ENCODE data around the gene FAAH. TPM values are rescaled to one million over a fixed set of nuclear protein-coding genes. Genes with fewer than 3 reads are reported as not detected.
A peak's percentile ranks its signal among the peaks of the same experiment; 100 is the strongest.

The FAAH gene
- total and polyA plus RNA-seq, 2 of the 13 experiments (the other 11 are each of a cell fraction or from before 2014, with no cell fraction given) = 5.4 to 11.0 TPM

DNA sequence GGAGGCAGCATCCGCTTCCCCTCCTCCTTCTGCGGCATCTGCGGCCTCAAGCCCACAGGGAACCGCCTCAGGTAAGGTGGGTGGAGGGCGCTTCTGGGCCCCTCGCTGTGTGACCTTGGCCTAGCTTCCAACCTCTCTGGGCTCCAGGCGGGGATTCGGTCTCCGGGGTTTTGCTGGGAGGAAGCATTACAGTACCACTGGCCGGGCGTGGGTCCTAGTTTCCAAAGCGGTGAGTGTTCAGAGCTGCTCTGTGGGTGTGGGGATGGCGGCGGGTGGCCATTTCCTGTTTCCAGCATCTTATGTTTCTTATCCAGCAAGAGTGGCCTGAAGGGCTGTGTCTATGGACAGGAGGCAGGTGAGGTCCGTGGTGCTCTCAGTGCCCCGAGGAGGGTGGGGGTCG is 11.6 kb downstream of the FAAH start:
- ChIA-PET POLR2A (no interaction called here), CTCF (ENCODE audit: low intra/inter-chr PET ratio, low total read pairs) (interaction anchor here (1.1 kb wide), 1 partner anchor 121 kb away, joined by 3 read pairs; no protein-coding TSS in a partner anchor)
- Histone ChIP-seq H3K27ac (ENCODE audit: extremely low read length, insufficient read depth, low read length) (no peak overlapping the region), H3K9me3 (ENCODE audit: low read length) (no peaks in the 10 kb centered on the region), H2AFZ (ENCODE audit: low read length) (no peak overlapping the region), H3K9ac (ENCODE audit: insufficient read depth, low read depth, low read length) (no peak overlapping the region), H3K4me3 (replicated peaks in 1 of 3; ENCODE audit: insufficient read depth in 1 of 3, low read depth in 2 of 3, low read length in 3 of 3) (no peak overlapping the region), H3K27me3 (ENCODE audit: control insufficient read depth in 1 of 2, insufficient read depth in 2 of 2, low read length in 2 of 2) (no peaks in the 10 kb centered on the region), H3K4me1 (ENCODE audit: insufficient read depth, low read length) (peaks cover 12% of the 10 kb centered on the region), H3K36me3 (replicated peaks in 1 of 2; ENCODE audit: control insufficient read depth in 1 of 2, insufficient read depth in 2 of 2, low read length in 2 of 2) (peaks cover 0 to 1% of the 10 kb centered on the region in 2 experiments; a peak in 1 of 5 replicates), H3K79me2 (ENCODE audit: insufficient read depth, low read length) (no peaks in the 10 kb centered on the region), H4K20me1 (ENCODE audit: insufficient read depth, low read length) (no peaks in the 10 kb centered on the region), H3K4me2 (ENCODE audit: low read depth, low read length) (no peak overlapping the region)
- 100% methylated on average over 9 of the region's 17 CpGs for WGBS (ENCODE audit: low lambda C conversion rate)
- BruUV-seq (replicated peaks) = no TSS peak
- no peak for DNase-seq (ENCODE audit: low spot score)
- no peak for ATAC-seq
- TF ChIP-seq ZNF768 (CRISPR knock-in tag; IDR thresholded peaks at IDR 0.05) (peak; percentile 82; the same call in 1 of the 2 replicates), SALL2 (CRISPR knock-in tag; IDR thresholded peaks at IDR 0.05) (no peak)
- TF ChIP-seq, protein P1, sequence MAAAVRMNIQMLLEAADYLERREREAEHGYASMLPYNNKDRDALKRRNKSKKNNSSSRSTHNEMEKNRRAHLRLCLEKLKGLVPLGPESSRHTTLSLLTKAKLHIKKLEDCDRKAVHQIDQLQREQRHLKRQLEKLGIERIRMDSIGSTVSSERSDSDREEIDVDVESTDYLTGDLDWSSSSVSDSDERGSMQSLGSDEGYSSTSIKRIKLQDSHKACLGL (CRISPR knock-in tag; IDR thresholded peaks at IDR 0.05) = 0 out of 2 replicates have a peak, but pooled peaks have one; percentile 8
- TF ChIP-seq, protein P2, sequence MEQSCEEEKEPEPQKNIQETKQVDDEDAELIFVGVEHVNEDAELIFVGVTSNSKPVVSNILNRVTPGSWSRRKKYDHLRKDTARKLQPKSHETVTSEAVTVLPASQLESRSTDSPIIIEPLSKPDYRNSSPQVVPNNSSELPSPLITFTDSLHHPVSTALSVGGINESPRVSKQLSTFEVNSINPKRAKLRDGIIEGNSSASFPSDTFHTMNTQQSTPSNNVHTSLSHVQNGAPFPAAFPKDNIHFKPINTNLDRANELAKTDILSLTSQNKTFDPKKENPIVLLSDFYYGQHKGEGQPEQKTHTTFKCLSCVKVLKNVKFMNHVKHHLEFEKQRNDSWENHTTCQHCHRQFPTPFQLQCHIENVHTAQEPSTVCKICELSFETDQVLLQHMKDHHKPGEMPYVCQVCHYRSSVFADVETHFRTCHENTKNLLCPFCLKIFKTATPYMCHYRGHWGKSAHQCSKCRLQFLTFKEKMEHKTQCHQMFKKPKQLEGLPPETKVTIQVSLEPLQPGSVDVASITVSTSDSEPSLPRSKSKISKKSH (CRISPR knock-in tag; IDR thresholded peaks at IDR 0.05; ENCODE audit: borderline replicate concordance) = no peak
- TF ChIP-seq, protein P3, sequence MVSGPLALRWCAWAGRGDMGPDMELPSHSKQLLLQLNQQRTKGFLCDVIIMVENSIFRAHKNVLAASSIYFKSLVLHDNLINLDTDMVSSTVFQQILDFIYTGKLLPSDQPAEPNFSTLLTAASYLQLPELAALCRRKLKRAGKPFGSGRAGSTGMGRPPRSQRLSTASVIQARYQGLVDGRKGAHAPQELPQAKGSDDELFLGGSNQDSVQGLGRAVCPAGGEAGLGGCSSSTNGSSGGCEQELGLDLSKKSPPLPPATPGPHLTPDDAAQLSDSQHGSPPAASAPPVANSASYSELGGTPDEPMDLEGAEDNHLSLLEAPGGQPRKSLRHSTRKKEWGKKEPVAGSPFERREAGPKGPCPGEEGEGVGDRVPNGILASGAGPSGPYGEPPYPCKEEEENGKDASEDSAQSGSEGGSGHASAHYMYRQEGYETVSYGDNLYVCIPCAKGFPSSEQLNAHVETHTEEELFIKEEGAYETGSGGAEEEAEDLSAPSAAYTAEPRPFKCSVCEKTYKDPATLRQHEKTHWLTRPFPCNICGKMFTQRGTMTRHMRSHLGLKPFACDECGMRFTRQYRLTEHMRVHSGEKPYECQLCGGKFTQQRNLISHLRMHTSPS (CRISPR knock-in tag; IDR thresholded peaks at IDR 0.05; ENCODE audit: low read depth) = no peak
- TF ChIP-seq, protein P4, sequence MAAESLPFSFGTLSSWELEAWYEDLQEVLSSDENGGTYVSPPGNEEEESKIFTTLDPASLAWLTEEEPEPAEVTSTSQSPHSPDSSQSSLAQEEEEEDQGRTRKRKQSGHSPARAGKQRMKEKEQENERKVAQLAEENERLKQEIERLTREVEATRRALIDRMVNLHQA (CRISPR knock-in tag; IDR thresholded peaks at IDR 0.05) = no peak
- TF ChIP-seq, protein P5, sequence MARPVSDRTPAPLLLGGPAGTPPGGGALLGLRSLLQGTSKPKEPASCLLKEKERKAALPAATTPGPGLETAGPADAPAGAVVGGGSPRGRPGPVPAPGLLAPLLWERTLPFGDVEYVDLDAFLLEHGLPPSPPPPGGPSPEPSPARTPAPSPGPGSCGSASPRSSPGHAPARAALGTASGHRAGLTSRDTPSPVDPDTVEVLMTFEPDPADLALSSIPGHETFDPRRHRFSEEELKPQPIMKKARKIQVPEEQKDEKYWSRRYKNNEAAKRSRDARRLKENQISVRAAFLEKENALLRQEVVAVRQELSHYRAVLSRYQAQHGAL (CRISPR knock-in tag; IDR thresholded peaks at IDR 0.05; ENCODE audit: not compliant biosample characterization) = no peak
- TF ChIP-seq, protein P6, sequence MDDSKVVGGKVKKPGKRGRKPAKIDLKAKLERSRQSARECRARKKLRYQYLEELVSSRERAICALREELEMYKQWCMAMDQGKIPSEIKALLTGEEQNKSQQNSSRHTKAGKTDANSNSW (CRISPR knock-in tag; IDR thresholded peaks at IDR 0.05; ENCODE audit: borderline replicate concordance) = no peak
- TF ChIP-seq, protein P7, sequence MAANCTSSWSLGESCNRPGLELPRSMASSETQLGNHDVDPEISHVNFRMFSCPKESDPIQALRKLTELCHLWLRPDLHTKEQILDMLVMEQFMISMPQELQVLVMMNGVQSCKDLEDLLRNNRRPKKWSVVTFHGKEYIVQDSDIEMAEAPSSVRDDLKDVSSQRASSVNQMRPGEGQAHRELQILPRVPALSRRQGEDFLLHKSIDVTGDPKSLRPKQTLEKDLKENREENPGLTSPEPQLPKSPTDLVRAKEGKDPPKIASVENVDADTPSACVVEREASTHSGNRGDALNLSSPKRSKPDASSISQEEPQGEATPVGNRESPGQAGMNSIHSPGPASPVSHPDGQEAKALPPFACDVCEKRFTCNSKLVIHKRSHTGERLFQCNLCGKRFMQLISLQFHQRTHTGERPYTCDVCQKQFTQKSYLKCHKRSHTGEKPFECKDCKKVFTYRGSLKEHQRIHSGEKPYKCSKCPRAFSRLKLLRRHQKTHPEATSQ (CRISPR knock-in tag; IDR thresholded peaks at IDR 0.05; ENCODE audit: borderline replicate concordance) = no peak
- FAIRE-seq = no peak
- intact Hi-C loops (cut with micrococcal nuclease; ENCODE audit: unreplicated experiment) = no loop called here
- in situ Hi-C loops (cut with HindIII; ENCODE audit: extremely low pct_ligation_motif_present, low pct_unique_long_range_greater_than_20kb) = no loop called here
